NCI-H526 (cell line): Measurements from ENCODE around the gene PROX2.
A peak's percentile ranks its signal among the peaks of the same experiment; 100 is the strongest.

Source experiments
- DNase-seq, 2 experiments: peaks; one replicate each; lab custom pipeline; 2025; lab: John Stamatoyannopoulos, UW

PROX2 gene

GRCh38 chr14:74909911-74910310 is 34.0 kb upstream of the PROX2 start:
- no peak for DNase-seq

GRCh38 chr14:74909501-74909900 is 33.6 kb upstream of the PROX2 start:
- DNase-seq: no peak

GRCh38 chr14:74908861-74909341 is 33.0 kb upstream of the PROX2 start:
- DNase-seq: no peak

- DNase-seq: no peak
Observed at GRCh38 chr14:74907744-74908143, 31.8 kb upstream of the PROX2 start.

GRCh38 chr14:74906925-74907521 is 31.1 kb upstream of the PROX2 start:
- DNase-seq: no peak

GRCh38 chr14:74905595-74906142 is 29.7 kb upstream of the PROX2 start:
- DNase-seq: peak in 1 of 2 experiments; percentile 65

GRCh38 chr14:74904635-74905503 is 28.9 kb upstream of the PROX2 start:
- no peak for DNase-seq

GRCh38 chr14:74902941-74903705 is 27.2 kb upstream of the PROX2 start:
- no peak for DNase-seq

- DNase-seq: no peak
Observed at GRCh38 chr14:74898694-74899093, 22.7 kb upstream of the PROX2 start.

GRCh38 chr14:74898083-74898482 is 22.1 kb upstream of the PROX2 start:
- no peak for DNase-seq

GRCh38 chr14:74897642-74898041 is 21.7 kb upstream of the PROX2 start:
- no peak for DNase-seq

GRCh38 chr14:74896400-74896799 is 20.5 kb upstream of the PROX2 start:
- DNase-seq: no peak

- no peak for DNase-seq
Observed at GRCh38 chr14:74893614-74894091, 17.7 kb upstream of the PROX2 start.

- no peak for DNase-seq
Observed at GRCh38 chr14:74892745-74893144, 16.8 kb upstream of the PROX2 start.

- no peak for DNase-seq
Observed at GRCh38 chr14:74891870-74892269, 15.9 kb upstream of the PROX2 start.

GRCh38 chr14:74890262-74890661 is 14.3 kb upstream of the PROX2 start:
- DNase-seq: no peak

GRCh38 chr14:74888164-74889158 is 12.5 kb upstream of the PROX2 start:
- no peak for DNase-seq

GRCh38 chr14:74886001-74886400 is 10.1 kb upstream of the PROX2 start:
- no peak for DNase-seq

GRCh38 chr14:74882103-74882920 is 6.4 kb upstream of the PROX2 start:
- DNase-seq: peak; percentile 47 to 59
